Measurements from ENCODE around the gene KCNE4. TPM values are rescaled to one million over a fixed set of nuclear protein-coding genes. Genes with fewer than 3 reads are reported as not detected.

Gene KCNE4
- total and polyA plus RNA-seq, 9 of the 15 experiments (the other 6 are each of a cell fraction or from before 2014, with no cell fraction given) = not detected

- TF ChIP-seq FOXO4 (CRISPR knock-in tag; IDR thresholded peaks at IDR 0.05) (no peak), NFIC (IDR thresholded peaks at IDR 0.05) (peak; percentile 94), PBX2 (CRISPR knock-in tag; IDR thresholded peaks at IDR 0.05; ENCODE audit: low read depth) (no peak), PBX2 (tag; conservative IDR thresholded peaks at IDR 0.05; ENCODE audit: low read depth) (peak; percentile 94), ZNF518B (CRISPR knock-in tag; IDR thresholded peaks at IDR 0.05) (no peak), NCOR1 (IDR thresholded peaks at IDR 0.05) (peak; percentile 81), KDM1A (IDR thresholded peaks at IDR 0.05) (peak; percentile 93 to 95), HNRNPUL1 (IDR thresholded peaks at IDR 0.05; ENCODE audit: low read length) (no peak), DPF2 (IDR thresholded peaks at IDR 0.05) (peak; percentile 90), AFF1 (IDR thresholded peaks at IDR 0.05; ENCODE audit: low read depth in 1 of 2, partially characterized antibody in 2 of 2) (peak in 1 of 2 experiments; percentile 21)
- TF ChIP-seq, protein P1, sequence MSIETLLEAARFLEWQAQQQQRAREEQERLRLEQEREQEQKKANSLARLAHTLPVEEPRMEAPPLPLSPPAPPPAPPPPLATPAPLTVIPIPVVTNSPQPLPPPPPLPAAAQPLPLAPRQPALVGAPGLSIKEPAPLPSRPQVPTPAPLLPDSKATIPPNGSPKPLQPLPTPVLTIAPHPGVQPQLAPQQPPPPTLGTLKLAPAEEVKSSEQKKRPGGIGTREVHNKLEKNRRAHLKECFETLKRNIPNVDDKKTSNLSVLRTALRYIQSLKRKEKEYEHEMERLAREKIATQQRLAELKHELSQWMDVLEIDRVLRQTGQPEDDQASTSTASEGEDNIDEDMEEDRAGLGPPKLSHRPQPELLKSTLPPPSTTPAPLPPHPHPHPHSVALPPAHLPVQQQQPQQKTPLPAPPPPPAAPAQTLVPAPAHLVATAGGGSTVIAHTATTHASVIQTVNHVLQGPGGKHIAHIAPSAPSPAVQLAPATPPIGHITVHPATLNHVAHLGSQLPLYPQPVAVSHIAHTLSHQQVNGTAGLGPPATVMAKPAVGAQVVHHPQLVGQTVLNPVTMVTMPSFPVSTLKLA (conservative IDR thresholded peaks at IDR 0.05) = peak; percentile 76 to 80; a peak in 3 of 4 replicates
- TF ChIP-seq, protein P2, sequence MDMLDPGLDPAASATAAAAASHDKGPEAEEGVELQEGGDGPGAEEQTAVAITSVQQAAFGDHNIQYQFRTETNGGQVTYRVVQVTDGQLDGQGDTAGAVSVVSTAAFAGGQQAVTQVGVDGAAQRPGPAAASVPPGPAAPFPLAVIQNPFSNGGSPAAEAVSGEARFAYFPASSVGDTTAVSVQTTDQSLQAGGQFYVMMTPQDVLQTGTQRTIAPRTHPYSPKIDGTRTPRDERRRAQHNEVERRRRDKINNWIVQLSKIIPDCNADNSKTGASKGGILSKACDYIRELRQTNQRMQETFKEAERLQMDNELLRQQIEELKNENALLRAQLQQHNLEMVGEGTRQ (CRISPR knock-in tag; IDR thresholded peaks at IDR 0.05) = peak; percentile 65
Observed at GRCh38 chr2:223058952-223059716, 7.1 kb downstream of the KCNE4 start (continued).
